ENCODE measurements around the gene CROCC2.

Gene CROCC2

DNA sequence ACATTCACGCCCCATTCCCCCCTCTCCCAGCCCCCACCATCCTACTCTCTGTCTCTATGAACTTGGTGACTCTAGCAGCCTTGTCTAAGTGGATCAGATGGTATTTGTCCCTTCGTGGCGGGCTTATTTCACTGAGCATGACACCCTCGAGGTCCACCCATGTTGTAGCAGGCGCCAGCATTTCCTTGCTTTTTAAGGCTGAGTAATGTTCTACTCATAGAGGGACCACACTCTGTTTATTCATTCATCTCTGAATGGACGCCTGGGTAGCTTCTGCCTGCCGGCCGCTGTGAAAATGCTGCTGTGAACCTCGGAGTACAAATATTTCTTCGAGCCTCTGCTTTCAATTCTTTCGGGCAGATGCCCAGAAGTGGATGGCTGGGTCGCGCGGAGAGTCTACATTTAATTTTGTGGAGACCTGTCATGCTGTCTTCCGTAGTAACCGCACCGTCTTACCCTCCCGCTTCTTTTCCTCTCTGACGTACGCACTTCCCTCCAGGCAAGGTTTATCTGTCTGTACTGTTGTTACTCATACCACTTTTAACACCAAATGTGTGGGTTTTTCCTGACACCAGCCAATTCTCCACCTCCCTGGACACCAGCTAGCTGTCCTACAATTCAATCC lies 5.6 kb downstream of the CROCC2 start:
- no peak overlapping the region for H3K4me3 ChIP-seq (replicated peaks; ENCODE audit: low read depth, low read length)
- TF ChIP-seq, protein P1, sequence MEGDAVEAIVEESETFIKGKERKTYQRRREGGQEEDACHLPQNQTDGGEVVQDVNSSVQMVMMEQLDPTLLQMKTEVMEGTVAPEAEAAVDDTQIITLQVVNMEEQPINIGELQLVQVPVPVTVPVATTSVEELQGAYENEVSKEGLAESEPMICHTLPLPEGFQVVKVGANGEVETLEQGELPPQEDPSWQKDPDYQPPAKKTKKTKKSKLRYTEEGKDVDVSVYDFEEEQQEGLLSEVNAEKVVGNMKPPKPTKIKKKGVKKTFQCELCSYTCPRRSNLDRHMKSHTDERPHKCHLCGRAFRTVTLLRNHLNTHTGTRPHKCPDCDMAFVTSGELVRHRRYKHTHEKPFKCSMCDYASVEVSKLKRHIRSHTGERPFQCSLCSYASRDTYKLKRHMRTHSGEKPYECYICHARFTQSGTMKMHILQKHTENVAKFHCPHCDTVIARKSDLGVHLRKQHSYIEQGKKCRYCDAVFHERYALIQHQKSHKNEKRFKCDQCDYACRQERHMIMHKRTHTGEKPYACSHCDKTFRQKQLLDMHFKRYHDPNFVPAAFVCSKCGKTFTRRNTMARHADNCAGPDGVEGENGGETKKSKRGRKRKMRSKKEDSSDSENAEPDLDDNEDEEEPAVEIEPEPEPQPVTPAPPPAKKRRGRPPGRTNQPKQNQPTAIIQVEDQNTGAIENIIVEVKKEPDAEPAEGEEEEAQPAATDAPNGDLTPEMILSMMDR (IDR thresholded peaks at IDR 0.05; ENCODE audit: low read depth, low read length, missing control alignments): no peak
- no peak for DNase-seq (ENCODE audit: extremely low read depth, low read depth)

GRCh38 chr2:240912878-240913809 lies 7.0 kb downstream of the CROCC2 start:
- no peak for DNase-seq (ENCODE audit: extremely low read depth, low read depth)
- no peak overlapping the region for H3K4me3 ChIP-seq (replicated peaks; ENCODE audit: low read depth, low read length)
- TF ChIP-seq, protein P1 (IDR thresholded peaks at IDR 0.05; ENCODE audit: low read depth, low read length, missing control alignments): no peak

- no peak for DNase-seq (ENCODE audit: extremely low read depth, low read depth)
- no peak overlapping the region for H3K4me3 ChIP-seq (replicated peaks; ENCODE audit: low read depth, low read length)
Measured at GRCh38 chr2:240913810-240914644, 7.9 kb downstream of the CROCC2 start.

GRCh38 chr2:240914645-240915525 lies 8.7 kb downstream of the CROCC2 start:
- no peak overlapping the region for H3K4me3 ChIP-seq (replicated peaks; ENCODE audit: low read depth, low read length)
- TF ChIP-seq, protein P1 (IDR thresholded peaks at IDR 0.05; ENCODE audit: low read depth, low read length, missing control alignments): no peak
- no peak for DNase-seq (ENCODE audit: extremely low read depth, low read depth)

More at GRCh38 chr2:240913810-240914644, 7.9 kb downstream of the CROCC2 start:
- TF ChIP-seq, protein P1 (IDR thresholded peaks at IDR 0.05; ENCODE audit: low read depth, low read length, missing control alignments): peak; percentile 92

- H3K4me3 ChIP-seq (replicated peaks; ENCODE audit: low read depth, low read length): no peak overlapping the region
- TF ChIP-seq, protein P1 (IDR thresholded peaks at IDR 0.05; ENCODE audit: low read depth, low read length, missing control alignments): no peak
- no peak for DNase-seq (ENCODE audit: extremely low read depth, low read depth)
Measured at GRCh38 chr2:240915526-240916341, 9.6 kb downstream of the CROCC2 start.
